SK-N-SH (cell line): ENCODE results near the gene CENPW. TPM values are rescaled to one million over a fixed set of nuclear protein-coding genes. Genes with fewer than 3 reads are reported as not detected.
A peak's percentile ranks its signal among the peaks of the same experiment; 100 is the strongest.

Source experiments
- CTCF ChIA-PET: fragments of 300-600, 350-600 bp; formaldehyde crosslinking; extraction: SDS; loops from one replicate; lab custom pipeline; 2021; lab: Yijun Ruan, JAX
- POLR2A ChIA-PET: fragments of 350-600 bp; sonication (Branson Sonifier 250); formaldehyde crosslinking; extraction: SDS; loops from one replicate; lab custom pipeline; 2020; ENCODE audit warnings: antibody characterized with exemption, inconsistent platforms; lab: Yijun Ruan, JAX
- DNase-seq: peaks from one replicate; pipeline ENCODE4 v3.0.0; 2012
- H2AFZ ChIP-seq: fragments of 200-600 bp; sonication (generic); 2 replicates; pipeline ENCODE4 v1.8.1; 2016; ENCODE audit warnings: antibody characterized with exemption, mild to moderate bottlenecking, low read depth
- H3F3A ChIP-seq: fragments of 200-600 bp; sonication (generic); replicated peaks from 2 replicates; pipeline ENCODE3; 2016; ENCODE audit warnings: antibody characterized with exemption, mild to moderate bottlenecking; ENCODE audit not compliant: insufficient read depth
- H3K27ac ChIP-seq, 2 experiments: fragments of 200-500 bp in 1 of 2; fragments of 200-600 bp in 1 of 2; sonication (Bioruptor generic) in 1 of 2; sonication (generic), shearing (Covaris generic) in 1 of 2; 2 replicates each; pipeline versions ENCODE4 v1.5.1 to v1.6.1; 2014 to 2016; ENCODE audit warnings: low read depth in 2 of 2, inconsistent platforms in 1 of 2, low read length in 1 of 2, mild to moderate bottlenecking in 1 of 2, mixed read lengths in 1 of 2
- H3K27me3 ChIP-seq: fragments of 200-600 bp; sonication (generic), shearing (Covaris generic); 2 replicates; pipeline ENCODE4 v1.6.1; 2016; ENCODE audit warnings: mixed run types; ENCODE audit not compliant: insufficient read depth
- H3K36me3 ChIP-seq, 2 experiments: fragments of 200-500 bp in 1 of 2; fragments of 200-600 bp in 1 of 2; sonication (Bioruptor generic) in 1 of 2; sonication (generic) in 1 of 2; replicated peaks in 1 of 2; 2 replicates each; pipeline versions ENCODE3 to v1.5.1; 2014 to 2016; ENCODE audit warnings: low read length in 1 of 2, mild to moderate bottlenecking in 1 of 2; ENCODE audit not compliant: insufficient read depth in 2 of 2, control insufficient read depth in 1 of 2
- H3K4me1 ChIP-seq, 2 experiments: fragments of 200-500 bp in 1 of 2; fragments of 200-600 bp in 1 of 2; sonication (Bioruptor generic) in 1 of 2; sonication (generic), shearing (Covaris generic) in 1 of 2; 2 replicates each; pipeline versions ENCODE4 v1.5.1 to v1.6.1; 2014 to 2016; ENCODE audit warnings: low read depth in 1 of 2, low read length in 1 of 2, mixed run types in 1 of 2; ENCODE audit not compliant: insufficient read depth in 2 of 2, control insufficient read depth in 1 of 2
- H3K4me2 ChIP-seq: fragments of 200-600 bp; sonication (generic), shearing (Covaris generic); 2 replicates; pipeline ENCODE4 v1.6.1; 2017; ENCODE audit warnings: mixed run types
- H3K4me3 ChIP-seq, 2 experiments: fragments of 200-500 bp in 1 of 2; fragments of 200-600 bp in 1 of 2; sonication (Bioruptor generic) in 1 of 2; sonication (generic), shearing (Covaris generic) in 1 of 2; 2 replicates each; pipeline versions ENCODE4 v1.5.1 to v1.8.1; 2014 to 2016; ENCODE audit warnings: low read depth in 2 of 2, inconsistent platforms in 1 of 2, low read length in 1 of 2, mild to moderate bottlenecking in 1 of 2, mixed read lengths in 1 of 2, moderate library complexity in 1 of 2
- H3K79me2 ChIP-seq: fragments of 200-600 bp; sonication (generic); 2 replicates; pipeline ENCODE4 v1.8.1; 2017; ENCODE audit warnings: mild to moderate bottlenecking; ENCODE audit not compliant: insufficient read depth
- H3K9ac ChIP-seq: fragments of 200-600 bp; sonication (generic); 2 replicates; pipeline ENCODE4 v1.6.1; 2017; ENCODE audit warnings: mixed run types
- H3K9me2 ChIP-seq: fragments of 200-600 bp; sonication (generic); 2 replicates; pipeline ENCODE4 v1.6.1; 2017; ENCODE audit warnings: mixed run types
- H3K9me3 ChIP-seq: fragments of 200-600 bp; sonication (generic); 2 replicates; pipeline ENCODE4 v1.6.1; 2017; ENCODE audit warnings: mixed run types, mild to moderate bottlenecking, moderate library complexity
- H4K20me1 ChIP-seq: fragments of 200-600 bp; sonication (generic); 2 replicates; pipeline ENCODE4 v1.6.1; 2017; ENCODE audit warnings: mild to moderate bottlenecking, mixed run types; ENCODE audit not compliant: insufficient read depth
- EP300 ChIP-seq, 2 experiments: IDR thresholded peaks; 2 replicates each; pipeline versions ENCODE4 v1.4.0 to v1.6.1; 2012; ENCODE audit warnings: borderline replicate concordance in 1 of 2, low read depth in 1 of 2, low read length in 1 of 2
- FOXM1 ChIP-seq: IDR thresholded peaks from 2 replicates; pipeline ENCODE4 v1.4.0; 2012; ENCODE audit warnings: low read depth, mild to moderate bottlenecking
- IRF3 ChIP-seq: fragments of 150-350 bp; IDR thresholded peaks from 2 replicates; pipeline ENCODE4 v1.6.1; 2016; ENCODE audit warnings: mild to moderate bottlenecking, low read depth, low read length
- MAX ChIP-seq: IDR thresholded peaks from 2 replicates; pipeline ENCODE4 v1.4.0; 2012; ENCODE audit warnings: low read depth
- MEF2A ChIP-seq: IDR thresholded peaks from 2 replicates; pipeline ENCODE4 v1.4.0; 2012; ENCODE audit warnings: low read depth, borderline replicate concordance
- NFIC ChIP-seq: IDR thresholded peaks from 2 replicates; pipeline ENCODE4 v1.4.0; 2012; ENCODE audit warnings: borderline replicate concordance
- PBX3 ChIP-seq: IDR thresholded peaks from 2 replicates; pipeline ENCODE4; 2012
- RFX5 ChIP-seq: IDR thresholded peaks from 2 replicates; pipeline ENCODE4 v1.6.1; 2012; ENCODE audit warnings: mild to moderate bottlenecking, improper control_type of control experiment, low read length
- TEAD4 ChIP-seq: IDR thresholded peaks from 2 replicates; pipeline ENCODE4 v1.4.0; 2012; ENCODE audit warnings: mild to moderate bottlenecking, borderline replicate concordance; ENCODE audit not compliant: insufficient read depth
- USF1 ChIP-seq: IDR thresholded peaks from 2 replicates; pipeline ENCODE4 v1.4.0; 2012; ENCODE audit warnings: low read depth, borderline replicate concordance
- YY1 ChIP-seq: IDR thresholded peaks from 2 replicates; pipeline ENCODE4 v1.4.0; 2012; ENCODE audit warnings: low read depth, mild to moderate bottlenecking
- polyA plus RNA-seq, 3 experiments: library from polyadenylated mRNA; depleted of rRNA; stranded (reverse); fragments of >200 nt; gene quantifications; 2 replicates each; pipeline ENCODE4 v1.2.3, GENCODE V29; 2012

Gene CENPW
- polyA plus RNA-seq, 1 of the 3 experiments (the other 2 are of a cell fraction), result 10.9 TPM

GRCh38 chr6:126339796-126340609 lies at the start of gene CENPW (continued):
- TF ChIP-seq PBX3 (no peak), IRF3 (no peak), USF1 (no peak), YY1 (no peak), TEAD4 (no peak), EP300 (IDR thresholded peaks at IDR 0.05; ENCODE audit: borderline replicate concordance in 1 of 2, low read depth in 1 of 2, low read length in 1 of 2) (no peak), NFIC (no peak), MEF2A (no peak), MAX (0 out of 2 replicates have a peak, but pooled peaks have one; percentile 61), RFX5 (no peak)

- no peak overlapping the region for H3K4me3 ChIP-seq
- no peak overlapping the region for H3K4me2 ChIP-seq
- ChIA-PET POLR2A (no interaction called here), CTCF (interaction anchor here (0.9 kb wide), 1 partner anchor 294 kb away, joined by 3 read pairs; no protein-coding TSS in a partner anchor)
- no peaks in the 10 kb centered on the region for H3K9me3 ChIP-seq
- H3F3A ChIP-seq, result no peaks in the 10 kb centered on the region
- DNase-seq, result no peak
- H3K79me2 ChIP-seq, result no peaks in the 10 kb centered on the region
- H3K36me3 ChIP-seq, result no peaks in the 10 kb centered on the region
- no peaks in the 10 kb centered on the region for H4K20me1 ChIP-seq
- H3K9me2 ChIP-seq, result no peaks in the 10 kb centered on the region
- H3K27me3 ChIP-seq, result no peaks in the 10 kb centered on the region
- H3K27ac ChIP-seq, result no peak overlapping the region
- H3K9ac ChIP-seq, result no peak overlapping the region
- TF ChIP-seq PBX3 (no peak), USF1 (no peak), FOXM1 (no peak)
- no peaks in the 10 kb centered on the region for H3K4me1 ChIP-seq
- no peak overlapping the region for H2AFZ ChIP-seq
Measured at GRCh38 chr6:126293891-126294524, 45.9 kb upstream of the CENPW start.
